Ascending aorta (tissue), 2 donors: ENCODE measurements around the gene SCGB2B2. TPM values are rescaled to one million over a fixed set of nuclear protein-coding genes. Genes with fewer than 3 reads are reported as not detected.

ENCODE experiments used
- DNase-seq, 2 donors: peaks; one replicate each; pipeline ENCODE4 v3.0.0-alpha.2; 2019; ENCODE audit warnings: low spot score in 2 of 2
- H3K27ac ChIP-seq, 2 donors: fragments of 200-600 bp; sonication (generic); one replicate each; pipeline ENCODE4 v1.5.1; 2016 to 2017; ENCODE audit warnings: mild to moderate bottlenecking in 1 of 2
- H3K27me3 ChIP-seq: fragments of 200-600 bp; sonication (generic); one replicate; pipeline ENCODE4 v1.5.1; 2017
- H3K36me3 ChIP-seq, 2 donors: fragments of 200-600 bp; sonication (generic); one replicate each; pipeline ENCODE4 v1.5.1; 2016
- H3K4me1 ChIP-seq, 2 donors: fragments of 200-600 bp; sonication (generic); one replicate each; pipeline ENCODE4 v1.5.1; 2016 to 2017; ENCODE audit warnings: mild to moderate bottlenecking in 1 of 2
- H3K4me3 ChIP-seq, 2 donors: fragments of 200-600 bp; sonication (generic); one replicate each; pipeline ENCODE4 v1.5.1; 2016 to 2017; ENCODE audit warnings: mild to moderate bottlenecking in 1 of 2
- H3K9me3 ChIP-seq, 2 donors: fragments of 200-600 bp; sonication (generic); one replicate each; pipeline ENCODE4 v1.5.1; 2016
- intact Hi-C: fragments of 100-400 bp; cut with DNase I; formaldehyde crosslinking; loops from one replicate; pipeline ENCODE4 v1.15.1; 2023
- total RNA-seq: library from RNA; depleted of rRNA; stranded (reverse); fragments of >200 nt; gene quantifications from one replicate; pipeline ENCODE4 v1.1.0, GENCODE V29; 2016
- TF ChIP-seq, protein P1 (sequence below), 3 experiments: fragments of 200-600 bp in 2 of 3; fragments of 450-650 bp in 1 of 3; sonication (generic) in 2 of 3; IDR thresholded peaks; one replicate each; pipeline ENCODE4 v1.5.1; 2016 to 2019; ENCODE audit warnings: antibody characterized with exemption in 3 of 3, mild to moderate bottlenecking in 1 of 3, moderate library complexity in 1 of 3

SCGB2B2 gene
- total RNA-seq, 1 donor from 2014 or later: not detected

- peak in 1 of 2 donors; percentile 67 for DNase-seq
- H3K4me1 ChIP-seq: no peaks in the 10 kb centered on the region
- no peaks in the 10 kb centered on the region for H3K36me3 ChIP-seq
- no peaks in the 10 kb centered on the region for H3K9me3 ChIP-seq
- intact Hi-C loops: loop anchor here (1.0 kb wide), 2 partner anchors 73 to 211 kb away; no protein-coding TSS in a partner anchor
- TF ChIP-seq, protein P1, sequence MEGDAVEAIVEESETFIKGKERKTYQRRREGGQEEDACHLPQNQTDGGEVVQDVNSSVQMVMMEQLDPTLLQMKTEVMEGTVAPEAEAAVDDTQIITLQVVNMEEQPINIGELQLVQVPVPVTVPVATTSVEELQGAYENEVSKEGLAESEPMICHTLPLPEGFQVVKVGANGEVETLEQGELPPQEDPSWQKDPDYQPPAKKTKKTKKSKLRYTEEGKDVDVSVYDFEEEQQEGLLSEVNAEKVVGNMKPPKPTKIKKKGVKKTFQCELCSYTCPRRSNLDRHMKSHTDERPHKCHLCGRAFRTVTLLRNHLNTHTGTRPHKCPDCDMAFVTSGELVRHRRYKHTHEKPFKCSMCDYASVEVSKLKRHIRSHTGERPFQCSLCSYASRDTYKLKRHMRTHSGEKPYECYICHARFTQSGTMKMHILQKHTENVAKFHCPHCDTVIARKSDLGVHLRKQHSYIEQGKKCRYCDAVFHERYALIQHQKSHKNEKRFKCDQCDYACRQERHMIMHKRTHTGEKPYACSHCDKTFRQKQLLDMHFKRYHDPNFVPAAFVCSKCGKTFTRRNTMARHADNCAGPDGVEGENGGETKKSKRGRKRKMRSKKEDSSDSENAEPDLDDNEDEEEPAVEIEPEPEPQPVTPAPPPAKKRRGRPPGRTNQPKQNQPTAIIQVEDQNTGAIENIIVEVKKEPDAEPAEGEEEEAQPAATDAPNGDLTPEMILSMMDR (IDR thresholded peaks at IDR 0.05): peak; percentile 57 to 79 (median 61)
- H3K27ac ChIP-seq: no peak overlapping the region
- H3K27me3 ChIP-seq: no peaks in the 10 kb centered on the region
- no peak overlapping the region for H3K4me3 ChIP-seq
Observed at GRCh38 chr19:34712395-34713261, 35.7 kb upstream of the SCGB2B2 start.

- no peak for DNase-seq
Observed at GRCh38 chr19:34711890-34712289, 34.9 kb upstream of the SCGB2B2 start.

DNA sequence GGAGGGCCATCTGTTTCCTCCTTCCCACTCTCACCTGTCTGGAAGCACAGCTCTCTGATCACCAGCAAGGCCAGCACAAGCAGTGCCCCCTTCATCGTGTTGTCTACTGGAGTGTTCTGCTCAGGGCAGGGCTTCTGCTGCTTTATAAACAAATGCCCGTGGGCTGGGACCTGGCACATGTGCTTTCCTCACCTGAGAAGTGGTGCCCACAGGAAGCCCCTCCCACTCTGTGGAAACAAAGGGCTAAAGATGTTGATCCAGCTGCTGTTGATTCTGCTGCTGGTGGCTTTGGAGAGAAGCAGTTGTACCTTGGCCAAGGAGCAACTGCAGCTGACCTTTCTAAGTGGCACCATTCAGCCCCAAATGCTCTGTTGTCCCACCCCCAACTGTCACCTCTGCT, 30.7 kb upstream of the SCGB2B2 start:
- intact Hi-C loops: no loop called here

More at GRCh38 chr19:34711890-34712289, 34.9 kb upstream of the SCGB2B2 start:
- Histone ChIP-seq H3K27ac (no peak overlapping the region), H3K4me3 (no peak overlapping the region), H3K27me3 (no peaks in the 10 kb centered on the region), H3K36me3 (no peaks in the 10 kb centered on the region), H3K4me1 (no peaks in the 10 kb centered on the region), H3K9me3 (no peaks in the 10 kb centered on the region)
- intact Hi-C loops: loop anchor here (1.0 kb wide), 2 partner anchors 73 to 211 kb away; no protein-coding TSS in a partner anchor
- TF ChIP-seq, protein P1 (IDR thresholded peaks at IDR 0.05): no peak

GRCh38 chr19:34692549-34692948, 15.6 kb upstream of the SCGB2B2 start:
- H3K27ac ChIP-seq: no peak overlapping the region
- H3K9me3 ChIP-seq: peaks cover 5 to 28% of the 10 kb centered on the region in 2 donors
- H3K27me3 ChIP-seq: no peaks in the 10 kb centered on the region
- DNase-seq: no peak
- TF ChIP-seq, protein P1 (IDR thresholded peaks at IDR 0.05): no peak
- no peaks in the 10 kb centered on the region for H3K4me1 ChIP-seq
- H3K4me3 ChIP-seq: no peak overlapping the region
- H3K36me3 ChIP-seq: no peaks in the 10 kb centered on the region
- intact Hi-C loops: no loop called here

More for the DNA sequence above, 30.7 kb upstream of the SCGB2B2 start:
- no peaks in the 10 kb centered on the region for H3K9me3 ChIP-seq
- DNase-seq: no peak
- no peak overlapping the region for H3K4me3 ChIP-seq
- no peaks in the 10 kb centered on the region for H3K4me1 ChIP-seq
- TF ChIP-seq, protein P1 (IDR thresholded peaks at IDR 0.05): no peak
- no peaks in the 10 kb centered on the region for H3K36me3 ChIP-seq
- H3K27ac ChIP-seq: no peak overlapping the region
- no peaks in the 10 kb centered on the region for H3K27me3 ChIP-seq

- no peak overlapping the region for H3K27ac ChIP-seq
- no peaks in the 10 kb centered on the region for H3K4me1 ChIP-seq
- DNase-seq: no peak
- H3K9me3 ChIP-seq: peaks cover 26 to 49% of the 10 kb centered on the region in 2 donors
- intact Hi-C loops: no loop called here
- no peaks in the 10 kb centered on the region for H3K36me3 ChIP-seq
- H3K4me3 ChIP-seq: no peak overlapping the region
- TF ChIP-seq, protein P1 (IDR thresholded peaks at IDR 0.05): no peak
- H3K27me3 ChIP-seq: no peaks in the 10 kb centered on the region
Observed at GRCh38 chr19:34690372-34690771, 13.4 kb upstream of the SCGB2B2 start.
